Stimulated activated CD8-positive, alpha-beta memory T cell treated with anti-CD3 and anti-CD28 coated beads, Interleukin-7, amount 100 ng/mL, for 1 hour (primary cell): Measurements from ENCODE around the gene BRCA2.
A peak's percentile ranks its signal among the peaks of the same experiment; 100 is the strongest.

Source experiments
- DNase-seq, 2 donors: peaks; one replicate each; pipeline ENCODE4 v3.0.0-alpha.2; 2020; ENCODE audit warnings: low read depth in 2 of 2

The BRCA2 gene

DNA sequence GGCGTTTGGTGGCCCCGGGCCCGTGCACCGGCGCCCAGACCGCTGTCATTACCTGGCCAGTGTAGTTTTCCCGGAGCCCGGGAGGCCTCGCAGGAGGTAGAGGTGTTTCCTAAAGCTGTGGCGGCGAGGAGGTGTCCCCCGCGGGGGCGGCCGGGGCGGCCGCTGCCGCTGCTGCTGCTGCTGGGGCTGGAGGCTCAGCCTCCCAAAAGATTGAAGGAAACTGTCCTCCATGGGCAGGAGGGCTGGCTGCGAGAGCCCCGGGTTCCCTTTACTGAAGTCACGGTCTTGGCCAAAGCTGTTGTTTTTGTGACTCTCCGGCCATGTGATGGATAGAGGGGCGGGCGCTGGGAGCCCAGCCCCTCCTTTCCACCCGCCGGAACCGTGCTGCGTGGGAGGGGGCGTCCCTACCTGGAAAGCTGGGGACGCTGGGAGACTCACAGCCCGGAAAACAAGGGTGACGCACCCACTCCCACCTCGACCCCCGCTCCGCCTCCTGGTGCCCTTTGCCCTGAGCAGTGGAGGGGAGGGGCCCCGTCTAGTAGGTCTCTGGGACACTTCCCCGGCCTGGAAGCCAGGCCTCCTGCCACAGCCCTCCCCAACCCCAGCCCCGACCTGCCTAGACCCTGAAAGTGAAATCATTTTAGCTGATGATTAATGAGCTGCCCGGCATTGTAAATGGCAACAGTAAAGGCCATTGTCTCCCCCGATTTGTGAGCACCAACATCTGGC lies 112.7 kb downstream of the BRCA2 start, which contains the start of gene N4BP2L1:
TSS of gene N4BP2L1 (minus strand) at position 279 of the 729 bp plus-strand sequence. CDS start at position 231, 48 bp downstream.
- DNase-seq, result peak; percentile 58 to 64

DNA sequence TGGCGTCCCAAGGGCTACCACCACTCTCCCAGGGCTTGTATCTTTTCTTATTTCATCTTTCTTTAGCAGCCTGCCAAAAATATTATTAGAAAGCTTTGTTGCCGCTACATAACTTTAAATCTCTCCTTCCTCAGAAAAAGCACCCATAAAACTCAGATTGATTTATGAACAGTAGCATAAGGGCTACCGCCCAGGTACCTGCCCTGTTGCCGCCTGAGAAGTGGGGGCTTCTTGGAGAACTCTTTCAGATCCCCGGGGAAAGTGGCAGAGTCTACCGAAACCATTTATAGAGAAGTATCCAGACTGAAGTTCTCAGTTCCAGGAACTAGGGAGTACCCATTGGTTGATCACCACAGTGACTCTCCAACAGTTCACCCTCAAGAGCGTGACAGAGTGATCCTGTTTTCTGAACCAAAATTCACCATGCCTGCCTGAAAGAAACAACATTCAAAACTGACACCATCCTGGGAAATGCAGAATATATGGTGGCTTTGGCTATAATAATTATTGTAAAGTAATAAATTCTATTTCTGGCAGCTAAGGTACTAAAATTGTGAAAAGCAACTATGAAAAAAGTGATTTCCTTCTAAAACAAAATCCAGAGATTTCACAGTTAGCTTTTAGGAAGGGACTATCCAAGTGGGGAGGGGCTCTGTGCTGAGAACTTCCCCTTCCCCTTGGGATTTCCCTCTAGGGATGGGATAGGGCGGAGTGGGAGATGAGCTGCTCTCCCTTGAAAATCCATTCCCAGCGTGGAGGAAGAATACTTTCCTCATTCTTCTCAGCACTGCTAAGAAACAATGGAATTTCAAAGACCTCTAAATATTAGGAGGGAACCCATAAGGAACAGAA lies 113.5 kb downstream of the BRCA2 start:
- no peak for DNase-seq

DNA sequence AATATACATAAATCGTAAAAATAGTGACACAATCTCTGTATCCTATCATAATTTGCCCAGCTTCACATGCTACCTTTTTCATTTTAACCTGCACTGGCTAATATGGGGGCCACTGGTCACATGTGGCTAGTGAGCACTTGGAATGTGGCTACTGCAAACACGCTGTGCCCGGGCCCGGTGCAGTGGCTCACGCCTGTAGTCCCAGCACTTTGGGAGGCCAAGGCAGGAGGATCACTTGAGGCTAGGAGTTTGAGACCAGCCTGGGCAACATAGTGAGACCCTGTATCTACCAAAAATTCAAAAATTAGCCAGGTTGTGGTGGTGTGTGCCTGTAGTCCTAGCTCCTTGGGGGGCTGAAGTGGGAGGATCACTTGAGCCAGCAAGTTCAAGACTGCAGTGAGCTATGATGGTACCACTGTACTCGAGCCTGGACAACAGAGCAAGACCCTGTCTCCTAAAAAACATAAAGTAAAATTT lies 114.2 kb downstream of the BRCA2 start:
- DNase-seq, result no peak

DNA sequence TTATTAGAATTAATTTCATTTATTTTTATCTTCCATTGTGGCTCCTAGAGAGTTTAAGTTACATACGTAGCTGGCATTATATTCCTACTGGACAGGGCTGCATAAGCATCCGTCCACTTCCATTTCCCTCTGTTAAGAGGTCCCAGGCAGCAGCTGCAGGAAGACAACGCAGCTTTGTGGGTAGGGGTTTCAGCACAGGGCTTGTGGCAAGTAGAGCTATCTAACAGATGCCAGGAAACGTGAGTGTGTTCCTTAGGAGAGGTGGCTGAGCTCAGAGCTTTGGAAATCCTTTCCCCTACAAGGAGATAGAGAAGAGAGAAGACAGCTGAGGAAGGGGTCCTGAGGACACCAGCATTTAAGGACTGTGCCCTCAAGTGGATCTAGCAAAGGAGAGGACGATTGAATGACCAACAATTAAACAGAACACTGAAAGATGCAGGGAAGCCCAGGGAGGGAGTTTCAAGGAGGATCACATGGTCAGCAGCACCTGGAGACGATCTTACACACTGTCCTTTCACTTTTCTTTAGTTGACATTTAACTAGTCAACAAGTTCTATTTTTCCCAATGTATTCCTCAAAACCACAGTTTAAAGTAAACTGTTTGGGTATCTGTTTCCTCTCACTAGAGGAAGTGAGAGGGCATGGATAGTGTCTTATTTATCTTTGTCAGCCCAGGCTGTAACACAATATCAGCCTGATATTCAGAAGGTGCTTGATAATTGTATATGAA lies 114.9 kb downstream of the BRCA2 start:
- DNase-seq, result no peak

DNA sequence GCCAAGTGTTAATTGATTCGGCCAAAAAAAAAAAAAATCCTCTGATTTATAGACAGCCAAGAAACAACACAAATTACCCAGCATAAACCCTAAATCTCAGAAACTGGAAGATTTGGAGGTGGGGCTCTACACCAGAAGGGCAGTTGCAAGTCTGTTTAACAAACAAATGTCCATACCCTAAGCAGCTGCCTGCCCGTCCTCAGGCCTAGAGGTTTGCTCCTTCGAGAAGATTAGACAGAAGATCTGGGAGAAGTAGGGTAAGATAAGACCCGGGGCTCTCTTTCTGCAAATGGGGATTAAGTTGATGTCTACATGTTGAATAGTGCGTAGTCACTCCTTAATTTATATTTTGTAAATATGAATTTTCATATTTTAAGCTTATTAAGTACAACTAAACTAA lies 116.1 kb downstream of the BRCA2 start:
- no peak for DNase-seq

DNA sequence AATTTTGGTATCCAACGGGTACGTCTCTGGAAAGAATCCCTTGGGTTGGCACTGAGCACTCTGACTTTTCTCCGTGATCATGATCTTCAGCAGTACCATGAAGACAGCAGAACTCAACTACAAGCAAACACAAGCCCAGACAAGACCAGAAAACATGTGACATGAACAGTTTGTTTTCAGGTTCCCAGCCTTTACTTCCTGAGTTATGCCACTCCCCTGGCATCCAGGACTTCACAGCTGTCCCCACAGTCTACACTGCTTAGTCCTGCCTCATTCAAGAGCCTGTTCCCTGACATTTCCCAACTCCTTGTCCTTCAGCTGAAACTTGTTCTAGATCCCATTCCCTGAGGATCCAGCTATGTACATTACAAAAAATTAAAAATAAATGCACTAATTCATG lies 117.5 kb downstream of the BRCA2 start:
- no peak for DNase-seq

DNA sequence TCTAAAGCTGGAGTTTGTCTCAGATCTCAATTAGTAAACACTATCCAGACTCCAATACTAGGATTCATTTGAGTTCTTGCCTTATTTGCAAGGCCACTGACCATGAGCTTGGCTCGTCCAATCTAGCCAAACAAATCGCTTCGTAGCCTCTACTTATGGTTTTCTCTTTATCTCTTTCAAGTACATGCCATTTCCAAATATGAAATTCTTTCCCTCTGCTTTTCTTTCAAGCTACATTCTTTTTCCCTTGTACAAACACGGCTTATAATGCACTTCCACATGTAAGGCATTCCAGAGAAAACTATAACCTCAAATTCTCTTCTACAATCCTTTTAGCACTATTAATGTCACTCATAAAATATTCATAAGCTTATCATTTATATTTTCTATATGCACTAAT lies 123.6 kb downstream of the BRCA2 start:
- DNase-seq, result no peak

DNA sequence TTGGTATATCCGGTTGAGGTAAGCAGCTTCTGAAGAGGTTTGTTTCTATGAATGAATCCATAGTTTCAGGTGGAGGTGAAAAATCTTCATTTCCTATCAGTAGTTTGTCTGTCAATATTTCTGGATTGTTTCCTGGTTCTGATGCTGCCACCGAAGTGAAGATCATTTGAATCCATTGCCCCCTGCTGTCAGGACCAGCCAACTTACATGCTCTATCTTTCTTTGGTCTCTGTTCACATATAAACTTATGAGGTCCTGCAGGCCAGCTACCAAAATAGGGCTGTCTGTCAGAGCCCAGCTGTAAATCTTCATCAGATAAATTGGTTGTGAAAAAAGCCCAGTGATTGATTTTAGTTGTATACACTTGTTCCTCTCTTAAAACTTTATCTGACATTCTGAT lies 127.8 kb downstream of the BRCA2 start:
- DNase-seq, result no peak

DNA sequence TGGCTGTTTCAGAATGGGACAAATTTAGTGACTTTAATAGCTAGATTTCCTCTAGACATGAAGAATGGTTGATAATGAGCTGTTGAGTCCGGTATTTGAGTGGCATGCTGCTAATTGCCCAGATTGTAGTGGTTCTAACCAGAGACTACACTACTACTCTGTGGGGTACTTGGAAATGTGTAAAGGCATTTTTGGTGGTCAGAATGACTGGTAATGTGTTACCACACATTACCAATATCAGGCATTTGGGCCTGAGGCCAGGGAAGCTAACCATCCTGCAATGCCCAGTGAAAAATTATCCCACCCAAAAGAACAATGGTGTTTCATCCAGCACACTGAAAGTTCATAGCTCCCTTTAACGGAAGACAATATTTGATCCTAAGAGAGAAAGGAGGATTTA lies 130.2 kb downstream of the BRCA2 start:
- DNase-seq, result no peak

DNA sequence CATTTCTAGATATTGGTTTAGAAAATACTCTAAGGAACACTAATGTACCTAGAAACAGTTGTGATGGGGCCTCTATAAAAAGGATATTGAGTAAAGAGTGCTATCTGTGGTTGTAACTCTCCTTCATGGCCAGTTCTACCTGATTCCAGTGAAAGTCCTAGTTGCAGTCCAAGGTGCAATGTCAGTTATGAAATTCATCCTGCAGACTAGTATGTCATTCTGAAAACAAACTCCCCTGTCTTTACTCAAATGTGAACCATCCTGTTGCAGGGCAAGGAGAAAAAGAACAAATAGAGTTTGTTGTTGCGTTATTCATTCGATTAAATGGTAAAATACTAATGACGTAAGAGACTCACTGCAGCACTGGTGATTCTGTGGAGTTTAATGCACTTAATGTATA lies 130.9 kb downstream of the BRCA2 start:
- DNase-seq, result no peak

DNA sequence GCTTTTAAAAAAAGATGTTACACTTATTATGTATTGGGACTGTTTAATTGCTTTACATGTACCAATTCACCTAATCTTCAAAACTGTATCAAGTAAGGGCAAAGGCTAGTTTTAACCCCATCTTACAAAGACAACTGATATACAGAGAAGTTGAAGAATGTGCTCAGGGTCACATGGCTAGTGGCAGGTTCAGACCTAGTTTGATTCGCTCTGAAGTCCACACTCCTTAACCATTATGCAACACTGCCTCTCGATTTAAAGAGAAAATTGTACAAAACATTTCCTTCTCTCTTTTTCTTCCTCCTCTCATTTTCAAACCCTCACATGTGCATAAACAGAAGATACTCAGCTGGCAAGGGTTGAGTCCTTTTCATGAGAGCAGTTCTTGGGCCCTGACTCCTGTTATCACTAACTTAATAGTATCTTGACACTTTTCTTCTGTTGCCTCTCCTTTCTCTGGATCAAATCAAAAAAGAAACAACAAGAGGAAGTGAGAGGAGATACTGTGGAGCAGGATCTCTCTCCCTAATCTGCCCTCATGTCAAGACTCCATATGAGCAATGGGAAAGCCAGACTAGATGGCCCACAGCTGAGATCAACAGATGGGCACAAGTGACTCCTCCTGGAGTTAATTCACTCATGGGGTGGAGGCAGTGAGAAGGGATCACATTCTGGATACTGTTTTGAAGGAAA lies 131.6 kb downstream of the BRCA2 start:
- DNase-seq, result no peak

DNA sequence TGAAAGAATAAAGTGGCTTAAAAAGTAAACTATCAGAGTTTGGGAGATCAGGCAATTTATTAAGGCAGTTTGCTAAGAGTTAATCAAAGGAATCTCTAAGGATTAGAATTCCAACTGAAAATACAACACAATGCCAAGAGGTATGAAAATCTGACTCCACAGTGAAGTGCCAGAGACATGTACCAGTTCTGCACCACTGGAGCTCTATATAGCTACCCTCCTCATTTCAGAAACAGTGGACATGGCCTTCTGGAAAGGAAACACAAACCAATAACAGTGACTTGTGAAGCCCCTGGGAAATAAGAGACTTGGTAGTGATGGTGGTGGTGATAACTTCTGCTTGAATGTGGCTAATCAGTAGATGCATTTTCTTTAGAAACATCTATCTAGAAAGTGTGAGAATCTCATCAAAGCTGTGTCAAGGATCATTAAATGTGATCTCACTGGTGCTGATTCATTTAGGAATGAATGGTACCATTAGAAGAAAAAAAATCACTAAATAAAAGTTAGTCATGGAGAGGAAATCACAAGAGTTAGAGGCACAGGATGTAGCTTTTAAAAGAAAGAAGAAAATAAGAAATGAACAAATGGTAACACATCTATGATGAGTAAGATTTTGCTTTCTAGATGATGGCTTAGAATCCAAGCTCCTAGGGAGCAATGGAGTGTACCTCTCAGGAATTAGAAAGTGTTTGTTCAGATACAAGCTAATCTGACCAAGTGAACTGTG lies 132.8 kb downstream of the BRCA2 start:
- no peak for DNase-seq

DNA sequence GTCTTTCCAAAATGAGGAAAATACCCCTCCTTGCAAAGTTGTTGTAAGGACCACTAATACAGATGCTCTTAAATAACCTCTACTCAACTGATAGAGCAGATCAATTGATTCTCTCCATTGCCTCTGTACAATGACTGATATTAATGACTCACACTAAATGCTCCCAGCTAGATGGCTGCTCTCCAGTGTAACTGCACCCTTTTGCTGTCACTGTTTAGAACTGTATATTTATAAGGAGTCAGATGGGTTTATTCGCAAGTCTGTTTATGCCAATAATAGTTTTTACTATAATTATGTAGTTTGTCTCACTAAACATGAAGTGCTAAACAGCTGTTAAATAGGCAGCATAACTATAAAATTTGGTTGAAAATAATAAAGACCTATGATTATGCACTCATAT lies 133.7 kb downstream of the BRCA2 start:
- no peak for DNase-seq
